NCI-H2171 treated with DMSO at 0.1 percent for 48 hours (cell line): ENCODE results near the gene MDH1B.
"Not testable (repeated sequence)": the region's sequence is repeated elsewhere in the genome, so short reads cannot be mapped to it uniquely, and the experiment has no call there.

ENCODE experiments used
- DNase-seq: peaks from one replicate; lab custom pipeline; 2025; lab: John Stamatoyannopoulos, UW

MDH1B gene

GRCh38 chr2:206765242-206766056, at the start of gene MDH1B, which contains the start of gene FASTKD2:
MDH1B (minus strand) TSS chr2:206765328; CDS start chr2:206765271, 57 bp downstream.
FASTKD2 (plus strand) TSS chr2:206765606; CDS start chr2:206766694, 1,088 bp downstream.
- peak; percentile 92 for DNase-seq

- DNase-seq: no peak
Observed at GRCh38 chr2:206814498-206814897, 49.4 kb upstream of the MDH1B start.

GRCh38 chr2:206812471-206812870, 47.3 kb upstream of the MDH1B start:
- not testable (repeated sequence) for DNase-seq

GRCh38 chr2:206807624-206808023, 42.5 kb upstream of the MDH1B start:
- not testable (repeated sequence) for DNase-seq

DNA sequence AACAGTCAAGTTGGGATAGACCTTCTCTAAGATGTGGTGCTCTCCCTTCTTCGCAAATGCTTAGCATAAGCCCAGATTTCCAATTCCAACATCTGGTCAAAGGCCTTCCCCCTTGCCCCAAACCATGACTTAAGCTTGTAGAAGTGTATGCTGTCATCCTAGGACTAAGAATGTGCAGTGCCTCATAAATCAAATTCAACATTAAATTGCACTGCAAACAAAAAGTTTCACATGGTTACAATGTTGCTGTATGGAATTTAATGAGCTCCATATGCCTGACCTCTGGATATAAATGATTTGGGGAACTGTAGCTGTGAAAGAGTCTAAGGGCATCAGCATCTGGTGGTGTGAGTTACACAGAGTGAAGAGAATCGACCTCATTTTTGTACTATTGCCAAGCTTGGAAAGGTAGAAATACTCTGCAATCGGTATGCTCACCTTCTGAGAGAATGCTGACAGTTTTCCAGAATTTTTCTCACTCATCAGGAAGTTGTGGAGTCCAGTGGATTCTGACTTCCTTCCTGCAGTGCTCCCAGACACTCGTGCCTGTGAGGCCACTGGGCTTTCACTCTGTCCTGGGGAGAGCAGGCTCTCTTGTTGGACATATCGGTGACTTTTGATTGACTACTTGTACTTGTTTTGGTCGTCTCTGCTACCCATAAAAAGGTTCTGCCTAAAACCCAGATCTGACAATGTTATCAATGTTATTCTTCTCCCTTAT, 40.9 kb upstream of the MDH1B start:
- peak; percentile 7 for DNase-seq

DNA sequence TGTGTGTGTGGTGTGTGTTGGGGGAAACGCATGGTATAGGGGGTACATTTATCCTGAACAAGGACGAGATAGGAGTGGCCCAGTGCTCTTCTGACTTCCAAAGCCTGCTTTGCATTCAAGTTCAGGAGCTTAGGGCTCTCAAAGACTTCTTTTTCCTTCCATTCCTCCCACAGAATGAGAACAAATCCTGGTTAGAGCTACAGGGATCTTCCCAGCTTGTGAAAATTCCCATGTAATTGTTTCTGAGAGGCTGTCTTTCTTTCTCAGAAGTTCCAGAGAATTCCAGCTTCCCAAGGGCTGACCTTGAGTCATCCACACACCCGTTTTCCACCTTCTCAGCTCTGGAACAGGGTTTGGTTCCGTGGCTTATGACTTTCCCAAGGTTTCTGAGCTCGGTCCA, 39.2 kb upstream of the MDH1B start:
- no peak for DNase-seq

GRCh38 chr2:206802654-206803514, 37.8 kb upstream of the MDH1B start:
- no peak for DNase-seq

- DNase-seq: no peak
Observed at GRCh38 chr2:206801418-206802189, 36.5 kb upstream of the MDH1B start.

DNA sequence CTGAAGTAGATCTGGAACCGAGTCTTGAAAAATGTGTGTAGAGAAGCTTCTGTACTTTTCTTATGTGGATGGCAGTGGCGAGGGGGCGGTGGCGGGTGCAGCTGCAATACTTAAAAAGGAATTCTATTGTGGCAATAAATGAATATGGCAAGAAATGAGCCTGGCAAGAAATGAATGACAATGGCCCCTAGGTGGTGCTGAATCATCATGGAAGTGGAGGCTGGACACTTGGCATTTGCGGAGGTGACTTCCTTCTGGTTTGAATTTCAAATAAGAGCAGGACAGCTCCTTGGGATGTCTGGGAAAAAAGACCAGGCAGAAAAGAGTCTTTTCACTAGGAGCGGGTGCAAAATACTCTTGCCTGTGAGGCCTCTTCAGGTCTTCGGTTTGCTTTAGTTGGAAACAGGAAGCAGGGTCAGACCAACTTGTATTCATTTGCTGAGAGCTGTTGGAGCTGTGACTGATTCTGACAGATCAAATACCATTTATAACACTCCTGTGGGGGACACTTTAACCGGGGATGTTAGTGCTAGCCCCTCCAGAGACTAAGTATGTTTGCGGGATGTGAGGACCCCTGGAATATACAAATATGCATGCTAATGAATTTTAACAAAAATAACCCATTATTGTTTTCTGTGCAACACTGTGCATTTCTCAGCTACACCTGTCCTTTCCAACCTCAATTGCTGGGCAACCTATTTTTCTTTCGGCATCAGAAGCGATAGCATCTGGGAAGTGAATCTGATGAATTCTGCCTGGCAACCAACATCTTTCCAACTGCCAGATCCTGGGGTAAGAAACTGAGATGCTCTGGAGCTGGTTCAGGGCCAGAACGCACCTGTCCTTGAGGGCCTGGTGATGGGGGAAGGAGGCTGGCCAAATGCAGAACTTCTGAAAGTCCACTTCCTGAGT, 35.6 kb upstream of the MDH1B start:
- DNase-seq: peak; percentile 73

GRCh38 chr2:206799083-206799482, 34.0 kb upstream of the MDH1B start:
- DNase-seq: no peak

DNA sequence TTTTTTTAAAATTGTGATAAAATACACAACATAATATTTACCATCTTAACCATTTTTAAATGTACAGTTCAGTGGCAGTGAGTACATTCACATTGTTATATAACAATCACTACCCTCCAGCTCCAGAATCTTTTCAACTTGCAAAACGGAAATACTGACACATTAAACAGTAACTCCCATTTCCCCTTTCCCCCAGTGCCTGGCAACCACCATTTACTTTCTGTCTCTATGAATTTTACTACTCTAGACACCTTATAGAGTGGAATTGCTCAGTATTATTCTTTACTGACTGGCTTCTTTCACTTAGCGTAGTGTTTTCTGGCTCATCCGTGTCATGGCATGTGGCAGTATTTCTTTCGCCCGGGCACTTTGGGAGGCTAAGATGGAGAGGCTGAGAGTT, 32.9 kb upstream of the MDH1B start:
- DNase-seq: no peak

GRCh38 chr2:206797376-206797775, 32.2 kb upstream of the MDH1B start:
- DNase-seq: no peak

DNA sequence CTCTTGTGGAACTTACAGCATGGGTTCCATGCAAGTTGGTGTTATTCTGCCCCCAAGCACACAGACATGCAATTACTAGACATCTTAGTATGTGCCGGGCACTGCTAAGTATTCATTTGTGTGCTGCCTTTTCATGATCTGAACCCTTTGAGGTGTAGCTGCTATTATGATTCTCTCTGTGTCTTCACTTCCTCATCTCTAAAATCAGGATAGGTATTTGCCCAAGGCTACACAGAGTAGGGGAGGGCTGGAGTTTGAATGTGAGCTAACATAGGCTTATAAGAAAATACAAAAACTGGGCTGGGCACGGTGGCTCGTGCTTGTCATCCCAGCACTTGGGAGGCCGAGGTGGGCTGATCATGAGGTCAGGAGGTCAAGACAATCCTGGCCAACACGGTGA, 27.5 kb upstream of the MDH1B start:
- DNase-seq: no peak

DNA sequence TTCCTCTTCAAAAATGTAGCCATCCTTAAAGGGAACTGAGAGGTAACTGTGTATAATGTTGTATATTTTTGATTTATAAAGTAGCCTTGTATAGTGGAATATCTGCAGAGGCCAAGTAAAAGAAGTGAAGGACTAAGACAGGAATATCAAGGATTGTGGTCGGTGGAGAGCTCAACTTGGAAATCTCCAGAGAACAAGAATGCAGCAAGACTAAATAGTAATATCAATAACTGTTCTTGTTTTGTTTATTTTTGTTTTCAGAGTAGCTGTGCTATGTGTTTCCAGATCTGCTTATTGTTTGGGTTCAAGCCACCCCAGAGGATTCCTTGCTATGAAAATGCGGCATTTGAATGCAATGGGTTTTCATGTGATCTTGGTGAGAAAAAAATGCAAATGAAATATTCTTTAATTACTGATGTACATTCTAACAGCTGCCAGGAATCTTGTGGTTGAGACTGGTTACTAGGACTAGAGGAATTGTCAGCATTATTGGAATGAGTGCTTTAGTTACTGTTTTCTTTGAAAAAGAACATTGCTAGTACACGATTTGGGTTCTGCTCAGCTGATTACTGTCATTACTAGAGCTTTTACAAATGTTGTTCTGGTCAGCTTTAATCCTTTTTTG, 25.3 kb upstream of the MDH1B start:
- no peak for DNase-seq

DNA sequence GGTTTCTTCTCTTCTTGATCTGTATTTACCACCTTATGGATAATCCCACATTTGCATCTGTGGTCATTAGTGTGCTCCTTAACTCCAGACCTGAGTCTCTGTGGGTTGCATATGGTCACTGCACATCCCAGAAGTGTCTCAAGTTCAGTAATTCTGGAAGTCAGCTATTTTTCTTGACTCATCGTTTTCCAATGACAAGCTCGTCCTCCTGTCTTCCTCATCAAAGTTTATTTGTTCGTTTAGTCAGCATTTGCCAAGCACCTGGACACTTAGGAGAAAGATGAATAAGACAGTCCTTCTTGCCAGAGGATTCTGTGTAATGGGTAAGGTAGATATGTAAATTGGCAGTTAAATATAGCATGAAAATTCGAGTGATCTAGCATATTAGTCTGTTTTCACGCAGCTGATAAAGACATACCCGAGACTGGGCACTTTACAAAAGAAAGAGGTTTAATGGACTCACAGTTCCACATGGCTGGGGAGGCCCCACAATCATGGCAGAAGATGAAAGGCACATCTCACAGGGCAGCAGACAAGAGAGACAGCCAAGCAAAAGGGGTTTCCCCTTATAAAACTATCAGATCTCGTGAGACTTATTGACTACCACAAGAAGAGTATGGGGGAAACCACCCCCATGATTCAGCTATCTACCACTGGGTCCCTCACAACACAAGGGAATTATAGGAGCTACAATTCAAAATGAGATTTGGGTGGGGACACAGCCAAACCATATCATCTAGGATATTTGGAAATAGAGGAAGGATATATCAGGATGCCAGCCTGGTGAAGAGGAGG, 19.6 kb upstream of the MDH1B start:
- DNase-seq: no peak

GRCh38 chr2:206783718-206784117, 18.6 kb upstream of the MDH1B start:
- DNase-seq: no peak

GRCh38 chr2:206780671-206781070, 15.5 kb upstream of the MDH1B start:
- DNase-seq: no peak

GRCh38 chr2:206776432-206776831, 11.3 kb upstream of the MDH1B start:
- no peak for DNase-seq

- DNase-seq: no peak
Observed at GRCh38 chr2:206774871-206775270, 9.7 kb upstream of the MDH1B start.
